ENCODE measurements around the gene SULT4A1. TPM values are rescaled to one million over a fixed set of nuclear protein-coding genes. Genes with fewer than 3 reads are reported as not detected.

The SULT4A1 gene
- total RNA-seq, 1 donor = not detected

DNA sequence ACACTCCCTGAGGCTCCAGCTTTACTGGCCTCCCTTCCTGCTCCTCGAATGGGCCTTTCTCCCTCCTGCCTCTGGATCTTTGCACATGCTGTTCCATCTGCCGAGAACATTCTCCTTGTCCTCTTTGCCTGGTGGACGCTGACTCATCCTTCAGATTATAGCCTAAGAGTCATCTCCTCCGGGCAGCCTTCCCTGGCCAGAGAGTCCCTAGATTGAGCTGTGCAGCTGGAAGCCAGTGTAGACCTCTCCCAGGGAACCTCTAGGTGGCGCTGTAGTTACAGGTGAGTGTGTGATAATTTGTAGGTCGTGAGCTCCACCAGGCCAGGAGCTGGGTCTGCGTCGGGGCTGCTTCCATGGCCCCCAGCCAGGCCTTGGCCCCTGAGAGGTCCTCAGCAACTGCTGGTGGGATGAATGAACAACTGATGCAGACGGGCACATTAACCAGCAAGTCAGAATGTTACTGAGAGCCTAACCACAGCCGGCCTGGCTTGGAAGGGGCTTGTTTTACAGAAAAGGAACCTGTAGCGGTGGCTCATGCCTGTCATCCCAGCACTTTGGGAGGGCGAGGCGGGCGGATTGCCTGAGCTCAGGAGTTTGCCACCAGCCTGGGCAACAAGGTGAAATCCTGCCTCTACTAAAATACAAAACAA, 20.8 kb upstream of the SULT4A1 start:
- H3K4me3 ChIP-seq (ENCODE audit: low read depth, low read length) = no peak overlapping the region
- TF ChIP-seq, protein P1, sequence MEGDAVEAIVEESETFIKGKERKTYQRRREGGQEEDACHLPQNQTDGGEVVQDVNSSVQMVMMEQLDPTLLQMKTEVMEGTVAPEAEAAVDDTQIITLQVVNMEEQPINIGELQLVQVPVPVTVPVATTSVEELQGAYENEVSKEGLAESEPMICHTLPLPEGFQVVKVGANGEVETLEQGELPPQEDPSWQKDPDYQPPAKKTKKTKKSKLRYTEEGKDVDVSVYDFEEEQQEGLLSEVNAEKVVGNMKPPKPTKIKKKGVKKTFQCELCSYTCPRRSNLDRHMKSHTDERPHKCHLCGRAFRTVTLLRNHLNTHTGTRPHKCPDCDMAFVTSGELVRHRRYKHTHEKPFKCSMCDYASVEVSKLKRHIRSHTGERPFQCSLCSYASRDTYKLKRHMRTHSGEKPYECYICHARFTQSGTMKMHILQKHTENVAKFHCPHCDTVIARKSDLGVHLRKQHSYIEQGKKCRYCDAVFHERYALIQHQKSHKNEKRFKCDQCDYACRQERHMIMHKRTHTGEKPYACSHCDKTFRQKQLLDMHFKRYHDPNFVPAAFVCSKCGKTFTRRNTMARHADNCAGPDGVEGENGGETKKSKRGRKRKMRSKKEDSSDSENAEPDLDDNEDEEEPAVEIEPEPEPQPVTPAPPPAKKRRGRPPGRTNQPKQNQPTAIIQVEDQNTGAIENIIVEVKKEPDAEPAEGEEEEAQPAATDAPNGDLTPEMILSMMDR (IDR thresholded peaks at IDR 0.05; ENCODE audit: insufficient read depth, low read length) = peak; percentile 55
- peak; percentile 68 for DNase-seq (ENCODE audit: low read depth)

- no peak for DNase-seq (ENCODE audit: low read depth)
- no peak overlapping the region for H3K4me3 ChIP-seq (ENCODE audit: low read depth, low read length)
- TF ChIP-seq, protein P1 (IDR thresholded peaks at IDR 0.05; ENCODE audit: insufficient read depth, low read length) = no peak
Observed at GRCh38 chr22:43882122-43882767, 19.9 kb upstream of the SULT4A1 start.

GRCh38 chr22:43881091-43882061, 19.1 kb upstream of the SULT4A1 start:
- TF ChIP-seq, protein P1 (IDR thresholded peaks at IDR 0.05; ENCODE audit: insufficient read depth, low read length) = no peak
- no peak for DNase-seq (ENCODE audit: low read depth)
- no peak overlapping the region for H3K4me3 ChIP-seq (ENCODE audit: low read depth, low read length)

GRCh38 chr22:43880541-43880991, 18.3 kb upstream of the SULT4A1 start:
- TF ChIP-seq, protein P1 (IDR thresholded peaks at IDR 0.05; ENCODE audit: insufficient read depth, low read length) = no peak
- no peak for DNase-seq (ENCODE audit: low read depth)
- H3K4me3 ChIP-seq (ENCODE audit: low read depth, low read length) = no peak overlapping the region

DNA sequence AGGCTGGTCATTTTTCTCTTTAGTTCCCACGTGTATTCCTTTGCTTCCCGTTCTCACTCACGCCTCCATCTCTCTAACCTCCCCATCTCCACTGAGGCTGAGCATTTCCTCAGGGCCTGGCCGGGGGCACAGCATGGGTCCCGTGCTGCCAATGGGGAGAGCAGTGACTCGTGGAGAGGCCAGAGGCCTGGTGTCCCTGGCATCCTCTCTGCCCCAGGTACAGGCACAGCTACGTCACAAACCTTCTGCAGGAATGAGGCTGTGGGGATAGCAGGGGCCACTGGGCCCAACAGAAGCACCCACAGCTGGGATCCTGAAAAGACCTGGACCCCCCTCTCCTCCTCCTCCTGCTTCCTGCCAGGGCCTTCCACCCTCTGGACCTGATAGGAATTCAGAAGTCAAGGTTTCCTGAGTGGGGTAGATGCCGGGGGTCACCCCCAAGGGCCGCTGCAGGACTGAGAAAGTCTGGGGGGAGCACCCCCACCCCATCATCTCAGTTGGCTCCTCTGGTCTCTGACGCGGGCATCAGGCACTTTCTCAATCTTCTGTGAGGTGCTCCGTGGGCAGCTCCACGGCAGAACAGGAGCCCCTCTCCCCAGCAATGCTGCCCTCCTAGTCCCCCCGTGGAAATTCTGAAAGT, 17.7 kb upstream of the SULT4A1 start:
- TF ChIP-seq, protein P1 (IDR thresholded peaks at IDR 0.05; ENCODE audit: insufficient read depth, low read length) = no peak
- no peak for DNase-seq (ENCODE audit: low read depth)
- no peak overlapping the region for H3K4me3 ChIP-seq (ENCODE audit: low read depth, low read length)

GRCh38 chr22:43878831-43879550, 16.7 kb upstream of the SULT4A1 start:
- no peak overlapping the region for H3K4me3 ChIP-seq (ENCODE audit: low read depth, low read length)
- TF ChIP-seq, protein P1 (IDR thresholded peaks at IDR 0.05; ENCODE audit: insufficient read depth, low read length) = no peak
- DNase-seq (ENCODE audit: low read depth) = no peak
